Measurements from ENCODE around the gene MINDY4B.
A peak's percentile ranks its signal among the peaks of the same experiment; 100 is the strongest.

MINDY4B gene

DNA sequence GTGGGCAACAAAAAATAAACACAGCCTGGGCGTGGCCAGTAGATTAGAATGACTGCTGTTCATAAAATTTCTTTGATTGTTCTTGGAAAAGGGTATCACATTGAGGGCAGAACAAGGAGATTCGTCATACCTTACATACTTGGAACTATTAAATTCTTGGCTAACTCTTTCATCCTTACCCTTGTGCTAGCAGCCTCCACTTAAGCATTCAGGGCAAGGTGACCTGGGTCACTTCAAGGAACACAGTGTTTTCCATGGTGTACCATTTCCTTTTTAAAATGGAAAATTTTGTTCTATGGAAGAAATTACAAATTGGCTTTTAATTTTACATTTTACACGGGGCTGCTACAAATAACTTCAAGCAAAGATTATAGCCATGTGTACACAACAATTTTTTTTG lies 60.8 kb downstream of the MINDY4B start:
- in situ Hi-C loops (cut with HindIII; ENCODE audit: low sequenced_read_pairs): no loop called here
- DNase-seq (ENCODE audit: low read depth, low spot score): no peak
- TF ChIP-seq, protein P1, sequence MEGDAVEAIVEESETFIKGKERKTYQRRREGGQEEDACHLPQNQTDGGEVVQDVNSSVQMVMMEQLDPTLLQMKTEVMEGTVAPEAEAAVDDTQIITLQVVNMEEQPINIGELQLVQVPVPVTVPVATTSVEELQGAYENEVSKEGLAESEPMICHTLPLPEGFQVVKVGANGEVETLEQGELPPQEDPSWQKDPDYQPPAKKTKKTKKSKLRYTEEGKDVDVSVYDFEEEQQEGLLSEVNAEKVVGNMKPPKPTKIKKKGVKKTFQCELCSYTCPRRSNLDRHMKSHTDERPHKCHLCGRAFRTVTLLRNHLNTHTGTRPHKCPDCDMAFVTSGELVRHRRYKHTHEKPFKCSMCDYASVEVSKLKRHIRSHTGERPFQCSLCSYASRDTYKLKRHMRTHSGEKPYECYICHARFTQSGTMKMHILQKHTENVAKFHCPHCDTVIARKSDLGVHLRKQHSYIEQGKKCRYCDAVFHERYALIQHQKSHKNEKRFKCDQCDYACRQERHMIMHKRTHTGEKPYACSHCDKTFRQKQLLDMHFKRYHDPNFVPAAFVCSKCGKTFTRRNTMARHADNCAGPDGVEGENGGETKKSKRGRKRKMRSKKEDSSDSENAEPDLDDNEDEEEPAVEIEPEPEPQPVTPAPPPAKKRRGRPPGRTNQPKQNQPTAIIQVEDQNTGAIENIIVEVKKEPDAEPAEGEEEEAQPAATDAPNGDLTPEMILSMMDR (IDR thresholded peaks at IDR 0.05; ENCODE audit: low read depth, low read length): no peak
- H3K4me3 ChIP-seq (ENCODE audit: low read depth, low read length): no peak overlapping the region

DNA sequence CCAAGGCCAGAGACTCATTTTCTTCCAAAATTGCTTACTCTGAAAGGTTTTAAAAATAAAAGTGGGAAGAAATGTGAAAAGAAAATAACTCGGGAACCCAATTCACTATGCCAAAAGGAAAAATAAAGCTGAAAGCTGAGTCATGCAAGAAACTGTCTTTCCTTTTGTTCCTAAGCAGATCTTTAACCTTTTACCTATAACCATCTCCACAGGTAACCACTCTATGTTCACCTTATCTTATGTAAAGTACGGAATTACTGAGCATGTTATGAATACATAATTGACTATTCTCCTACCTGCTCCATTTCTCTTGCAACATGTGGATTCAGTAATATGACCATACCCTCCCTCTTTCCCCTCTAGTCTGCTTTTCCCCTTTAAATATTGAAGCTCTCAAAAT lies 62.0 kb downstream of the MINDY4B start:
- no peak for DNase-seq (ENCODE audit: low read depth, low spot score)
- in situ Hi-C loops (cut with HindIII; ENCODE audit: low sequenced_read_pairs): no loop called here
- TF ChIP-seq, protein P1 (IDR thresholded peaks at IDR 0.05; ENCODE audit: low read depth, low read length): no peak
- no peak overlapping the region for H3K4me3 ChIP-seq (ENCODE audit: low read depth, low read length)

DNA sequence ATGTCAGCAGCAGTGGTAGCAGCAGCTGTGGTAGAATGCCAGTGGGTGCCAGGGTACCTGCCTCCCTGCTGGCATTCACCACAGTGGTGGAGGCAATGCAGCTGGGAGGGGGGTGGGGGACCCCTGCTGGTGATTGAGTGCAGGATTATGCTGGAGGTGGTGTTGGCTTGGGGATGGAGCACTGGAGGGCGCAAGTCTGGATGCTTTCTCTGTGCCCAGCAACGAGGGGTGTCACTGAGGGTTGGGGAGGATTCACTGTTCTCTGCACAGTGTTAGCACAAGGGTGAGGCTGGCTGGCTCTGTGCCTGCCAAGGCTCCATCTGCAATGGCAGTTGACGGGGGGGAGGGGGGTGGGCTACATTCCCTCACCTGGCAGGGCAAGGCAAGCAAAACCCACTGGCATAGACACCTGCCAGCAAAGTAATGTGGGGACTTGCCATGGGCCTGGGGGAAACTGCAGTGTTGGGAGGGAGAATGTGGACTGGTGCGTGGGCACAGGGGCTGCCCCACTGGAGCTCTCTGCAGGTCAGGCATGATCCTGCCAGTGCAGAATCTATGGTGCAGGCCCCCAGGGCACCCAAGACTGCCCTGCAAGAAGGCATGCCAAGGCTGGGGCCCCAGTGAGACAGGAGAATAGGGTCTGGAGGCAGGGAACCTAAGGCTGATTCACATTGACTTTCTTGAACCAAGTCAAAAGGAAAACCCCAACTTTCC lies 64.3 kb downstream of the MINDY4B start:
- in situ Hi-C loops (cut with HindIII; ENCODE audit: low sequenced_read_pairs): no loop called here
- no peak overlapping the region for H3K4me3 ChIP-seq (ENCODE audit: low read depth, low read length)
- no peak for DNase-seq (ENCODE audit: low read depth, low spot score)
- TF ChIP-seq, protein P1 (IDR thresholded peaks at IDR 0.05; ENCODE audit: low read depth, low read length): no peak

- TF ChIP-seq, protein P1 (IDR thresholded peaks at IDR 0.05; ENCODE audit: low read depth, low read length): no peak
- no peak overlapping the region for H3K4me3 ChIP-seq (ENCODE audit: low read depth, low read length)
- no peak for DNase-seq (ENCODE audit: low read depth, low spot score)
- in situ Hi-C loops (cut with HindIII; ENCODE audit: low sequenced_read_pairs): no loop called here
Measured at GRCh38 chr3:150830745-150831144, 74.5 kb downstream of the MINDY4B start.

DNA sequence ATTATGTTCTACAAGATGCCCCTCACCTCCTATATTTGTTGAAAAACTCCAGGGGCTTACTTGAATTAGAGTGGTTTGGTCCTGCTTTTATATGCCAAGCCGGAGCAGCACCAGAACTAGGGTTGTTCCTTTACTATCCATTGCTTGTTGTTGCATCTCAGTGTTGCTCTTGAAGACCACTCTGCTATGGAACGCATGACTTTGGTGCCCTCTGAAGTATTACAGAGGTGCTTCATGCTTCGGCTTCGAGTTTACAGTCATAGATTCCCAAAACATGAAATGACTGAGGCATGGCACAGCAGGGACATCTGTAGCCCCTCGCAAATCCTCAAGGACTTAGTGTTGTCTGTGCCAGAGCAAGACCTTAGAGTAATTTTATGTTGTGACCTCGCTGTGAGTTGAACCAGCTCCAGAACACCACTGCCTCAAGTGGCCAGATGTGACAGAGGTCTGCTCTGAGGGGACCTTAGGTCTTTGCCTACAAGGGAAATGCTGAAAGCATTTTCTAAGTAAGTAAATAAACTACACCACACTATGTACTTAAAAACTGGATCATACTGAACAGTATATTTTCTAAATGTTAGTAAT lies 75.1 kb downstream of the MINDY4B start:
- TF ChIP-seq, protein P1 (IDR thresholded peaks at IDR 0.05; ENCODE audit: low read depth, low read length): peak; percentile 8
- in situ Hi-C loops (cut with HindIII; ENCODE audit: low sequenced_read_pairs): no loop called here
- DNase-seq (ENCODE audit: low read depth, low spot score): no peak
- H3K4me3 ChIP-seq (ENCODE audit: low read depth, low read length): no peak overlapping the region

GRCh38 chr3:150829408-150829807 lies 75.8 kb downstream of the MINDY4B start:
- H3K4me3 ChIP-seq (ENCODE audit: low read depth, low read length): no peak overlapping the region
- TF ChIP-seq, protein P1 (IDR thresholded peaks at IDR 0.05; ENCODE audit: low read depth, low read length): no peak
- in situ Hi-C loops (cut with HindIII; ENCODE audit: low sequenced_read_pairs): no loop called here
- no peak for DNase-seq (ENCODE audit: low read depth, low spot score)
